GM13976 (cell line): ENCODE measurements around the gene KHDC4.

Experiments used
- DNase-seq: peaks from one replicate; pipeline ENCODE4 v3.0.0; 2012; ENCODE audit warnings: low spot score
- in situ Hi-C: fragments of 300-500 bp; cut with MboI; formaldehyde crosslinking; loops from one replicate; pipeline ENCODE4 v1.12.0; 2022; ENCODE audit warnings: low sequenced_read_pairs, mixed read lengths, inconsistent platforms; ENCODE audit not compliant: unreplicated experiment
- TF ChIP-seq, protein P1 (sequence below): IDR thresholded peaks from 2 replicates; pipeline ENCODE4 v1.5.1; 2012; ENCODE audit warnings: borderline replicate concordance, mild to moderate bottlenecking; ENCODE audit not compliant: insufficient read depth; ENCODE audit errors: extremely low read depth, missing control alignments, control extremely low read depth

Gene KHDC4

DNA sequence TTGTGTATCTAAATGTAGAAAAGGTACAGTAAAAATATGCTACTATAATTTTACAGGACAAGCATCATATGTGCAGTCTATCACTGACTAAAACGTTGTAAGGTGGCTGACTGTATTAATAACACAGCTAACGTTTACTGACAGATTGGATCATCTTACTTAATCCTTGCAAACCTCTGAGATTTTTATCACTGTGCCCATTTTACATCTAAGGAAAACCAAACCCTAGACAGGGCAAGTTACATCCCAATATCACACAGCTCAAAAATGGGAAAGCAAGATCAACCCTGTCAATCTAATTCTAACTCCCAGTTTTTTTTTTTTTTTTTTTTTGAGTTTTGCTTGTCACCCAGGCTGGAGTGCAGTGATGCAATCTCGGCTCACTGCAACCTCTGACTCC, 15.6 kb downstream of the KHDC4 start:
- TF ChIP-seq, protein P1, sequence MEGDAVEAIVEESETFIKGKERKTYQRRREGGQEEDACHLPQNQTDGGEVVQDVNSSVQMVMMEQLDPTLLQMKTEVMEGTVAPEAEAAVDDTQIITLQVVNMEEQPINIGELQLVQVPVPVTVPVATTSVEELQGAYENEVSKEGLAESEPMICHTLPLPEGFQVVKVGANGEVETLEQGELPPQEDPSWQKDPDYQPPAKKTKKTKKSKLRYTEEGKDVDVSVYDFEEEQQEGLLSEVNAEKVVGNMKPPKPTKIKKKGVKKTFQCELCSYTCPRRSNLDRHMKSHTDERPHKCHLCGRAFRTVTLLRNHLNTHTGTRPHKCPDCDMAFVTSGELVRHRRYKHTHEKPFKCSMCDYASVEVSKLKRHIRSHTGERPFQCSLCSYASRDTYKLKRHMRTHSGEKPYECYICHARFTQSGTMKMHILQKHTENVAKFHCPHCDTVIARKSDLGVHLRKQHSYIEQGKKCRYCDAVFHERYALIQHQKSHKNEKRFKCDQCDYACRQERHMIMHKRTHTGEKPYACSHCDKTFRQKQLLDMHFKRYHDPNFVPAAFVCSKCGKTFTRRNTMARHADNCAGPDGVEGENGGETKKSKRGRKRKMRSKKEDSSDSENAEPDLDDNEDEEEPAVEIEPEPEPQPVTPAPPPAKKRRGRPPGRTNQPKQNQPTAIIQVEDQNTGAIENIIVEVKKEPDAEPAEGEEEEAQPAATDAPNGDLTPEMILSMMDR: no peak
- in situ Hi-C loops: no loop called here
- DNase-seq: no peak

- TF ChIP-seq, protein P1: no peak
- no peak for DNase-seq
- in situ Hi-C loops: no loop called here
Observed at GRCh38 chr1:155913969-155914757, 20.1 kb downstream of the KHDC4 start.

DNA sequence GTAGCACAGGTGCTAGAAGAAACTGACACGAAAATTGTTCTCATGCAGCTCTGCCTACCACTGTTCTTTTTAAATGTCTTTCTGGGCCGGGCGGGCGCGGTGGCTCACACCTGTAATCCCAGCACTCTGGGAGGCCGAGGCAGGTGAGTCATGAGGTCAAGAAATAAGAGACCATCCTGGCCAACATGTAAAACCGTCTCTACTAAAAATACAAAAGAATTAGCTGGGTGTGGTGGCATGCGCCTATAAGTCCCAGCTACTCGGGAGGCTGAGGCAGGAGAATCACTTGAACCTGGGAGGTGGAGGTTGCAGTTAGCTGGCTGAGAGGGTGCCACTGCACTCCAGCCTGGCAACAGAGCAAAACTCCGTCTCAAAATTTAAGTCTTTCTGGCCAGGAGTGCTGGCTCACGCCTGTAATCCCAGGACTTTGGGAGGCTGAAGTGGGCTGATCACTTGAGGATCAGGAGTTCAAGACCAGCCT, 22.1 kb downstream of the KHDC4 start:
- TF ChIP-seq, protein P1: no peak
- no peak for DNase-seq
- in situ Hi-C loops: no loop called here

DNA sequence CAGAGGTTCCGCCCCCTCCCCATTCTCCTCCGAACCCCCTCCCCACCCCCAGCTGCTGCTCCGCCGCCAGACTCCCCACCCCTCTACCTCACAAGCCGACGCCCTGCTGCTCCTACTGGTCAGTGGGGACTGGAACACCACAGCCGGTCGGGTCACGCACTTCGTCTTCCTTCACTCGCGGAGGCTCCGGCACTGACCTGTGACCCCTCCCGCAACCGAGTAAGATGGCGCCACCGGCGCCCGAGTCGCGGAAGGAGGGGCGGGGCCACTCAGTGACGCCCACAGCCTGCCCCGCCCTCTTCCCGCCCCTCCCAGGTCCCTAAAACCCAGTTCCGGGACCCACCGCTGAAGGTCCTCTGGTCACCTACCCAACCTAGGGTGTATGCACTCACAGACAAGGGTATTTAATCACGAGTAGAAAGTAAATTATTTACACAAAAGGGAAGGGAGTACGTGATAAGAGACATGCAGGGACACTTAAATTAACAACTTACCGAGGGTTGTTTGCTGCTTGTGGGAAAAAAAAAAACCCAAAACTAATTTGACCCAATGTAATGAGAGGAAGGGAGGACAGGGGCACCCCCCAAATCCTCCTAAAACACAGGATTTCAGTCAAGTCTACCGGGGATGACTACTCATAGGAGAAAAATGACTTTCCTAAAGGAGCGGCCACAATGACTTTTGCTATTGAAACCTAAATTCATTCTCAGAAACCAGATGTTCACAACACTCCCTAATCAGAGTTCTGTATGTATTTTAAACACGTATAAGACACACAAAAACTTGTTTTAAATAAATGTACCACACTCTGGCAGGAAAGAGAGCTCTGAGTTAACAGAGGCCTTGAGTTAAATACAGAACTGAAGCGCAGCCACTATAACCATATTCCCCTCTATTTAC, 22.8 kb downstream of the KHDC4 start, which contains the start of gene RIT1:
Gene RIT1, minus strand, starts transcription at position 194 of the 900 bp plus-strand sequence. CDS start 588 bp downstream, outside the sequence.
- TF ChIP-seq, protein P1: no peak
- in situ Hi-C loops: no loop called here
- DNase-seq: peak; percentile 93

GRCh38 chr1:155910621-155911121, 23.5 kb downstream of the KHDC4 start:
- in situ Hi-C loops: no loop called here
- DNase-seq: peak; percentile 59
- TF ChIP-seq, protein P1: peak; percentile 8

GRCh38 chr1:155909894-155910293, 24.3 kb downstream of the KHDC4 start:
- DNase-seq: no peak
- TF ChIP-seq, protein P1: no peak
- in situ Hi-C loops: no loop called here
